Activated CD4-positive, CD25-positive, alpha-beta regulatory T cell (primary cell): ENCODE measurements around the gene RAF1.
A peak's percentile ranks its signal among the peaks of the same experiment; 100 is the strongest.
"Not testable (repeated sequence)": the region's sequence is repeated elsewhere in the genome, so short reads cannot be mapped to it uniquely, and the experiment has no call there.

Source experiments
- DNase-seq, 4 experiments: peaks; one replicate each; lab custom pipeline; 2025; lab: John Stamatoyannopoulos, UW

RAF1 gene

DNA sequence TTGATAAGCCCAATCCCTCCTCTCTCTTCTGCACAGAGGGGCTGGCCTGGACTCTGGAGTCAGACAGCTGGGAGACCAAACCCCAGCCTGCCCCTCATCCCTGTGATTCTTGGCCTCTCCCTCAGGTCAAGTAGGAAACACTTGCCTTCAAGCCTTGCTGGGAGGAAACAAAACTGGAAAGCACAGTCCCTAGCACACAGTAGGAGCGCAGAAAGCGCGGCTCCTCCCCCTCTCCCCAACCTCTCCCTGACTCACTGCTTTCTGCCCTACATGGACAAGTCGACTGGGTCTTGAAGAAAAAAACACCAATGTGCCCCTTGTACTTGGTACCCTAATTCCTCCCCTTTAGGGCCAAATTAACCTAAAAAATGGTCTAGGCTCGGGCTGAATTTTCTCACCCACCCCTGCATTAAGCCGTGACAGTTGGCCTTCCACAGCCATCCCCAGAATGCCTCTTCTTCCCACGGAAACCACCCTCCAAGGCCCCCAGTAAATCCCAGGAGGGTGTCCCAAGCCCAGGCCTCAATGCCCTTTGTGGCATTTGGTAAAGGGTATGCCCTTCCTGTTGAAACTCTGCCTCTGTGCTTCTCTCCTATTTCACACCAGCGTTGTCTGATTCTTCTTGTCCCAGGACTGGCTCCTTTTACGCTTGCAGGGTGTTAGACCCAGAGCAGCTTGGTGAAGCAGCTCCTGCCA is 11.3 kb upstream of the RAF1 start:
- DNase-seq, result no peak

DNA sequence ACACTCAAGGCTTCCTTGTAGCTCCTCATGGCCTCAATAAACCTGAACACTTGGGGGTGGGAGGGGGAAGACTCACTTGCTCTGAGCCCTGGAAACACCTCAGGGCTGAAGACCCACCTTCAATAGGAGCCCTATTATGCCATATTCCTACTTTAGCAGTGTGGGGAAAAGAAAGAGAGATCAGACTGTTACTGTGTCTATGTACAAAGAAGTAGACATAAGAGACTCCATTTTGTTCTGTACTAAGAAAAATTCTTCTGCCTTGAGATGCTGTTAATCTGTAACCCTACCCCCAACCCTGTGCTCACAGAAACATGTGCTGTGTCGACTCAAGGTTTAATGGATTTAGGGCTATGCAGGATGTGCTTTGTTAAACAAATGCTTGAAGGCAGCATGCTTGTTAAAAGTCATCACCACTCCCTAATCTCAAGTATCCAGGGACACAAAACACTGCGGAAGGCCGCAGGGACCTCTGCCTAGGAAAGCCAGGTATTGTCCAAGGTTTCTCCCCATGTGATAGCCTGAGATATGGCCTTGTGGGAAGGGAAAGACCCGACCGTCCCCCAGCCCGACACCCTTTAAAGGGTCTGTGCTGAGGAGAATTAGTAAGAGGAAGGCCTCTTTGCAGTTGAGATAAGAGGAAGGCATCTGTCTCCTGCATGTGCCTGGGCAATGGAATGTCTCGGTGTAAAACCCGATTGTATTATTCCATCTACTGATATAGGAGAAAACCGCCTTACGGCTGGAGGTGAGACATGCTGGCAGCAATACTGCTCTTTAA is 10.2 kb upstream of the RAF1 start:
- not testable (repeated sequence) for DNase-seq

DNA sequence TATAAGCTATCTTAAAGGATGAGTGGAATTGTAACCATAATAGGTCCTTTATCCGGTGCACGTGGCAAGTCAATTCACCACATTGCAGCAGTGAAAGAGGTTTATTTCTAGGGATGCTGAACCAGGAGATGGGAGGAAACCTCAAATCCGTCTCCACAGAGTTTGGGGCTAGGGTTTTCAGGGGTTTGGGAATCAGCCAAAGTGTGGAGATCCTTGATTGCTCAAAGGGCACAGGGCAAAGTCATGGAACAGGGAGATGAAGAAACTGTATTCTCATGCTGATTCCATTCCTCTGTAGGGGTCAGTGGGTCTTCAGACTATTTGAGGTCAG is 7.2 kb upstream of the RAF1 start:
- DNase-seq, result no peak

DNA sequence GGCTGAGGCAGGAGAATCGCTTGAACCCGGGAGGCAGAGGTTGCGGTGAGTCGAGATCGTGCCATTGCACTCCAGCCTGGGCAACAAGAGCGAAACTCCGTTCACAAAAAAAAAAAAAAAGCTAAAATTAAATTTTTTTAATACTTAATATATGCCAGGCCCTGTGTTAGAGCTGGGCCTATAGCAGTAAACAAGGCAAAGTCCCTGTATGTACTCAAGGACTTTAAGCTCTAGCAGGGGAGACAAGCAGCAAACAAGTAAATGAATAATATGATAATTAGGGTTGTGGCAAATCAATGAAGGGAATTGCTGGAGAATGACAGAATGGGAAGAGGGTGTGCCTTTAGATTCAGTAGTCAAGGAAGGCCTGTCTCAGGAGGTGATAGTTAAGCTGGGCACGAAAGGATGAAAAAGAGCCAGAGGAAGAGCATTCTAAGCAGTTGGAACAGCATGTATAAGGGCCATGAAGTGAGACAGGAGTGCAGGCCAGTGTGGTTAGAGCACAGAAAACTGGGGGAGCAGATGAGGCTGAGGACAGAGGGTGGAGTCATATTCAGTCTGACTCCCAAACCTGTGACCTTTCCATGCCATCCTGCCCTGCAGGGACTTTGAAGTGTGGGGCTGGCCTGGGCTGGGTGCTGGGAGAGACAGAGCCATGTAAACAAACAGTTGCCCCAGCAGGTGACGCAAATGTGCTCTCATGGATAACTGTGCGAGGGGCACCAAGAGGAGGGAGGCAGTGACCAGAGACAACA is 6.6 kb upstream of the RAF1 start:
- no peak for DNase-seq

DNA sequence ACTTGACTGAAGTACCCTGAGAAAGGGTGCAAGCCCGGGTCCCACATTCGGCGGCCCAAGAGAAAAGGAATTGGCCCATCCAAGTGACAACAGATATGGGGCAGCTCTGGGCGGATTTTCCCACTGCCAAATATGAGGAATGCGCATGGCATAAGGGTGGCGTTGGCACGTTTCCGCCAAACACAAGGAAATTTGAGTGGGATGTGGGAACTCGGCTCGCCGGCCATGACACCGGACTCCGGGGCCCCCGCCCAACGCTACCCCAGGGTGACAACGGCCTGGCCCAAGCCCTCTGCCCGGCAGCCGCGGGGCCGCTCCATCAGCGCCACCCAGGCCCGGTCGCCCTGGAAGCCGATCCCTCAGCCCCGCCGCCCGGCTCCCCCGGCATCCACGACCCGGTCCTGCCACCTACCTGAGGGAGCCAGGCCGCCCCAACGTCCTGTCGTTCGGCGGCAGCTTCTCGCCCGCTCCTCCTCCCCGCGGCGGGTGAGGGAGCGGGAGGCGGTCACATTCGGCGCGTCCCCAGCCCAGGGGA is 449 bp downstream of the RAF1 start:
- DNase-seq, result peak; percentile 39 to 51 (median 46)

DNA sequence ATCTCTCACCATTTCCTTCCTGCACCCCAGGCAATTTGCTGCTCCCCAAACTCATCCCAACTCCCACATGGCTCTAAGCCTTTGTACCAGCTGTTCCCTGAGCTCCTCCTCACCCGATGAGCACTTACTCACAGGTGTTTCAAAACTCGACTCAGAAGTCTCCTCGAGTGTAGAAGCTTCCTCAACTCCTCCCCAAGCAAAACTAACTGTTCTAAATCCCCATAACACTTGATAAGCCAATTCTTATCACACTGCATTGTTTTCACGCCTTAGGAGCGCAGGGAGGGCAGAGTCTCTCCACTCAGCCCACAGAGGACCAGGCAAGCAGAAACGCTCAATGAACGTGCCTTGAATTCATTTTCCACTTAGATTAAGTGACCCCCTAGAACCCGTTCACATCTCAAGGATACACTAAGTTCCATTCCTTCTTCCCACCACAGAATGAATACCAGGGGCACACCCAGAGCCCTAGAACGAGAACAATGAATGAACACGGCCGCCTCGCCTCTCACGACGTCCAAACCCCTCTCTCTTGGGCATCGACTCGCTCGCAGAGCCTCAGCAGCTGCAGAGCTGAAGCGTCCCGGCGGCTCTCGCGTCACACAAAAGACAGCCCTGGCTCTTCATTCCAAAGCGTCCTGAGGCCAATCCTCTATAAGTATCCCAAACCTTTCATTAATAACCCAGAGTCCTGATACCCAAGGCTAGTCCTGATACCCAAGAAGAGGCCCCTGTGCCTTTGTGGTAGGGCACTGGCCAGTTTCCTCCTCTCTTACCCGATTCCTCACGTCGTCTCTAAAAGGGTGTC is 1.1 kb downstream of the RAF1 start:
- peak in 1 of 4 experiments; percentile 4 for DNase-seq

DNA sequence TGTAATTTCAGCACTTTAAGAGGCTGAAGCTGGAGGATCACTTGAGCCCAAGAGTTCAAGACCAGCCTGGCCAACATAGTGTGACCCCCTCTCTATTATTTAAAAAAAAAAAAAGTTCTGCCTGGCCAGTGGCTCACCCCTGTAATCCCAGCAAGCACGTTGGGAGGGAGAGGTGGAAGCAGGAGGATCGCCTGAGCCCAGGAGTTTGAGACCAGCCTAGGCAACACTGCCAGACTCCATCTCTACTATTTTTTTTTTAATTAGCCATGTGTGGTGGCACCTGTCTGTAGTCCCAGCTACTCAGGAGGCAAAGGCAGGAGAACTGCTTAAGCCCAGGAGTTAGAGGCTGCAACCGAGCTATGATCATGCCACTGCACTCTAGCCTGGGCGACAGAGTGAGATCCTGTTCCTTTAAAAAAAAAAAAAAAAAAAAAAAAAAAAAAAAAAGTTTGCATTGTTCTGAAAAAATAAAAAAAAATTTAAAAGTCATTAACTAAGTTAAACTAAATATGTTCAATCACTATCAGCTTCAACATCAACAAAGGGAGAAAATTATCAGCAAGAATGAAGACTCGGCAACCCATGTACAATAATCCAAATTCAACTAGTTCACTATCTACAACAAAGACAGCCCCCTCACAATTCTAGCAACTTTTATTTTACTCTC is 1.9 kb downstream of the RAF1 start:
- DNase-seq, result no peak

DNA sequence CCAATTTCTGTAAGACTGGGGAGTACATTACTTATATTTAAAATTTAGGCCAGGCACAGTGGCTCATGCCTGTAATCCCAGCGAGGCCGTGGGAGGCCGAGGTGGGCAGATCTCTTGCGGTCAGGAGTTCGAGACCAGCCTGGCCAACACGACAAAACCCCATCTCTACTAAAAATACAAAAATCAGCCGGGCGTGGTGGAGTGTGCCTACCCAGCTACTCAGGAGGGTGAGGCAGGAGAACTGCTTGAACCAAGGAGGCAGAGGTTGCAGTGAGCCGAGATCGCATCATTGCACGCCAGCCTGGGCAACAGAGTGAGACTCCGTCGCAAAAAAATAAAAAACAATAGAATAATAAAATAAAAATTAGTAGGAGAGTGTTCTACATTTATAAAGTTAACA is 2.5 kb downstream of the RAF1 start:
- DNase-seq, result not testable (repeated sequence)

DNA sequence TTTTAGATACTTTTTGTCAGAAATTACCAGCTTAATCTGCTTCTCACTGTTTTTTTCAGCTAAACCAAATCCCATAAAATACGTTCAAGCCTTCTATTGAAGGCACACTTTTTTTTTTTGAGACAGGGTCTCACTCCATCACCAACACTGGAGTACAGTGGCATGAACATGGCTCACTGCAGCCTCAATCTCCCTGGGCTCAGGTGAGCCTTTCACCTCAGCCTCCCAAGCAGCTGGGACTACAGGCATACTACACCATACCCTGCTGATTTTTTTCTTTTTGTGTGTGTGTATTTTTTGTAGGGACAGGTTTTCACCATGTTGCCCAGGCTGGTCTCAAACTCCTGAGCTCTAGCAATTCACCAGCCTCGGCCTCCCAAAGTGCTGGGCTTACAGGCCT is 3.7 kb downstream of the RAF1 start:
- DNase-seq, result no peak

DNA sequence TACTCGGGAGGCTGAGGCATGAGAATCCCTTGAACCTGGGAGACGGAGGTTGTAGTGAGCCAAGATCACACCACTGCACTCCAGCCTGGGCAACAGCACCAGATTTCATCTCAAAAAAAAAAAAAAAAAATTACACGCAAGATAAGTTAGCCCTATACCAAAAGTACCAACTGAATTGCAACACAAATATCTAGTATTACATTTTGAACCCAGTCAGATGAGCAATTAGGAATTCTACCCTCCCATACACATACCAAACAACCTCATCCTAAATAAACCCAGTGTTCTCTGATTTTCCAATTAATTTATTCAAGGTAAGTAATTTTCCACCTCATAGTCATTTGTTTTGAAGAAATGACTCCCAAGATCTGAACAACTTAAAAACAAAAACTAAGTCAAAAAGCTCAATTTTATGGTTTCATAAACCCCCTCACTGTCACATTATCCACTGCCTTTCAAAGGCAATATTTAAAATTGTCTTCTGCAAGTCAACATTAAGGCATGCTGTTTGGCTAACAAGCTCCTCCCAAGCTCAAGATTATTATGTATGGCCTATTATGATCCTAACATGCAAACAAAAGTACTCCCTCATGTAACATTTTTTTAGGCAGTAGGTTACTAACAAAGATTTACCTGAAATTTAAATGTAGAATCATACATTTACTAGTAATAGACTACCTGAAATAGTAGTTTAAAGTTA is 4.5 kb downstream of the RAF1 start:
- DNase-seq, result no peak

DNA sequence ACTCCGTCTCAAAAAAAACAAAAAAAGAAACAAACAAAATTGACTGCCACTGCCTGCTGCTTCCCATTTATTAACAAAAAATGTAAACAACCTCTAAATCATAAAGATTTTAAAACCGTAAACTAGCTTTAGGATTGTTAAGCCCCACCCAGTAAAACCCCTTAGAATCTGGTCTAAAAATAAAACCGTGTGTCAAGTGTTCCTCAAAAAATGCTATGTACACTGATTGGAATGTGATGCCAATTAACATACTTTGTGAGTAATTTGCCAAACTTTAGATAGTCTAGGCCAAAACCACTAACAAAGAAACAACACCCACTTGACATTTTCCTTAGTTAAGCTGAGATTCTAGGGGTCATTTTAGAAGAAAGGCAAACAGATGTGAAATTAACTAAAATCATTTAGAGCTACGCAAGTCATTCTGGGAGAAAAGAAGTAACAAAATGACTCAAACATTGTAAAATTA is 5.3 kb downstream of the RAF1 start:
- DNase-seq, result no peak

DNA sequence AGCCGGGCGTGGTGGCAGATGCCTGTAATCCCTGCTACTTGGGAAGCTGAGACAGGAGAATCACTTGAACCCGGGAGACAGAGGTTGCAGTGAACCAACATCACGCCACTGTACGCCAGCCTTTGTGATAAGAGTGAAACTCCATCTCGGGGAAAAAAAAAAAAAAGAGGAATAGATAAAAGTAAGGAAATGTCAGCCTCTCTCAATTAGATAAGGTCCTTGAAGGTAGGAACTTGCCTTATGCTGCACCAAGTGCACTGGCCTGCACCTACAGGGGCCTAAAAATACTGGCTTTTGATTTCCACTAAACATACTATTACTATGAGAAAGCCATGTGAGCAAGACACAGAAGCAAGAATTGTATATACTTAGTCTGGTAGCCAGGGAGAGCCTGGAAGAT is 7.1 kb downstream of the RAF1 start:
- DNase-seq, result no peak

DNA sequence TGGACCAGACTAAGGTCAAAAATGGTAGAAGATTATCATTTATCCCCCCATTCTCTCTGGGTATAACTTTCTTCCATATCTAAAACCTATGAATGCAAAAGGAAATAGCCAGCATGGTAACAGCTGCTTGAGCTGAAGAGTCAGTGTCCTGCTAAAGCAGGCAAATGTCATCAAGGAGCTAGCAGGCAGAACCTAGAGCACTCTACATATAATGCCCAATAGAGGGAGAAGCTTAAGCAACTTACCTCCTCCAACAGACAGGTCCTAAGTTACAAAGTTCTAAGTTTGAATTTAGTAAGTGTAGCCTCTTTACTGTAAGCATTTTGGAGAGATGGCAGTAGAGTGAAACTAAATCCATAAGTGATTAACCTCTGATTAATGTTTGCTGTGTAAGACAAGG is 7.7 kb downstream of the RAF1 start:
- DNase-seq, result no peak

DNA sequence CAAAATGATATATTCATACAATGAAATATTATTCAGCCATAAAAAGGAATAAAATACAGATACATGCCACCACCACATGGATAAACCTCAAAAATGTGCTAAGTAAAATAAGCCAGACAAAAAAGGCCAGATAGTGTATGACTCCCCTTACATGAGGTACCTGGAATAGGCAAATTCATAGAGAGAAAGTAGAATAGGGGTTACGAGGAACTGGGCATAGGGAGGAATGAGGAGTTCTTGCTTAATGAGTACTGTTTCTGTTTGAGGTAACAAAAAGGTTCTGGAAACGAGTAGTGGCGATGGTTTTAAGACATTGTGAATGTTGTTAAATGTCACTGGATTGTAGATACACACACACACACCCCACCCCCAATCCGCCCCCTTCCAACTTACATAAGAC is 8.2 kb downstream of the RAF1 start:
- DNase-seq, result no peak

DNA sequence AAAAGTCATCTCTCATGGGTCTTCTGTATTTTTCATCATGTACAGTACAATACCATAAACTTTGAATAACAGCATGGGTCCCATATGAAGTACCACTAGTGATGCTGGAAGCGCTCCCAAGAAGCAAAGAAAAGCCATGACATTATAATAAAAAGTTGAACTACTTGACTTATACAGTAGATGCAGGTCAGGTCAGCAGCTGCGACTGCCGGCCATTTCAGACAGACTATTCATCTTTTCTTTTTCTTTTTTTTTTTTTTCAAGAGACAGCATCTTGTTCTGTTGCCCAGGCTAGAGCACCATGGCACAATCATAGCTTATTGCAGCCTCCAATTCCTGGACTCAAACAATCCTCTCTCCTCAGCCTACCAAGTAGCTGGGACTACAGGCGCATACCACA is 10.2 kb downstream of the RAF1 start:
- no peak for DNase-seq

DNA sequence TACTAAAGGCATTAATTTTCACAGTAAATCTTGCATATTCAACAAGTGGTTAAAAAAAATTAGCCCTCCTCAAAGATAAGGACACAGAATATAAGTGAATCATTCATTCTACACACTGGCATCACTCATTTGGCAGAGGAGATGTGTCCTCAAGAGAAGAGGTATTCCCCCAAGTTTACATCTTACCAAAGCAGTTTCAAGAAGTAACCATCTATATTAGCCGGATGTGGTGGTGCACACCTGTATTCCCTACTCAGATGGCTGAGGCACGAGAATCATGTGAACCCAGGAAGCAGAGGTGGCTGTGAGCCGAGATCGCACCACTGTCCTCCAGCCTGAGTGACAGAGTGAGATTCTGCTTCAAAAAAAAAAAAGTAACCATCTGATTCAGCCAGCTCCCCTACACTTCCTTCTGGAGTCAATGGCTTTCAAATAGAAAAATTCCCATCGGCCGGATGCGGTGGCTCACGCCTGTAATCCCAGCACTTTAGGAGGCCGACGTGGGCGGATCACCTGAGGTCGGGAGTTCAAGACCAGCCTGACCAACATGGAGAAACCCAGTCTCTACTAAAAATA is 15.4 kb downstream of the RAF1 start:
- DNase-seq, result no peak

DNA sequence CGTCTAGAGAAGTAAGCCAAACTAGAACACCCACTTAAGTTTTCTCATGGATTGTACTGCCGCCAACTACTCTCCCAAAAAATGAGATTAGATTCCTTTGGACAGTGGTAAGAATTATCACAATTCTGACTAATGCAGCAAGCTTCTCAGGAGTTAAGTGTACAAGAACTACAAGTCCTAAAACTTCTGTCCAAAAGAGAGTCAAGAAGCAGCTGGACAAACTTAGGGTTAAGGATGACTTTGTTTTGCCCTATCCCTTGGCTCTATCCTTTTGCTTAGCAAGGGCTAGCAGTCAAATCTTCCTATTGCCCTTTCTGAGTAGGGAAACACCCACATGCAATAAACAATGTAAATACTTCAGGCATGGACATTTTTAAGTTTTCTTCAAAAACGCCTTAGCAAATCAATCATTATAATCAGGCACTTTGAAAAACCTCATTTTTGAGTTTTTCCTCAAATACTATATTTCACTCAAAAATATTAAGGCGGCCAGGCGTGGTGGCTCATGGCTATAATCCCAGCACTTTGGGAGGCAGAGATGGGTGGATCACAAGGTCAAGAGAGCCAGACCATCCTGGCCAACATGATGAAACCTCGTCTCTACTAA is 19.5 kb downstream of the RAF1 start:
- DNase-seq, result no peak

DNA sequence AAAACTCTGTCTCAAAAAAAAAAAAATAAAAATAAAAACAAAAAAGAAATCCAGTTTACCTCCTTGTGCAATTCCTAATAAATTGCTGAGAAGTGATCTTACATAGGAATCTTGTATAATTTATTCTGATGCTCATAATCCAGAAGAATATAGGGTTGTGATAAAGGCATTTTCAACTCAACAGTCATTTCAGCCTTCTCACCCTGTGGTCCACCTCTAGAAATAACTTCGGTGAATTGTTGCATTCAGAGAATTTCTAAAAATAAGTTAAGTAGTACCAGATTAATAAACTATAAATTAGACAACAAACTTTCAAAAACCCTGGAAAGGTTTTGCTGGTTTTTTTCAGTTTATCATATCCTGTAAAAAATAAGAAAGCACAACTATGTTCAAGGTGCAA is 20.2 kb downstream of the RAF1 start:
- DNase-seq, result no peak

DNA sequence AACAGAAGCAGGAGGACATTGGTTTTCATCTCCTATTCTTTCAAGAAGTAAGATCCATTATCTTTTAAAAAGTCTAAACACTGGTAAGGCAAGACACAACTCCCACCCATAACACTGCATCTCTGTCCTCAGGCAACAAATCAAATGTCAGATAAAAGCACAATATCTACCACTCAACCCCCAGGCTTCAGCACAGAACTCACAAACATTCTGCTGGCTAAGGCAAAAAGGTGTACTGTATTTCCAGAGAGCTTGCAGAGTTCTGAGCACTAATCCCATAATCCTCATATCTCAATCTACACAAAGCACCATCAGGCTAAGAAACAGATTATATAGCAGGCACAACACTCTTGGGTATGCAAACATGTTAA is 20.9 kb downstream of the RAF1 start:
- DNase-seq, result no peak

DNA sequence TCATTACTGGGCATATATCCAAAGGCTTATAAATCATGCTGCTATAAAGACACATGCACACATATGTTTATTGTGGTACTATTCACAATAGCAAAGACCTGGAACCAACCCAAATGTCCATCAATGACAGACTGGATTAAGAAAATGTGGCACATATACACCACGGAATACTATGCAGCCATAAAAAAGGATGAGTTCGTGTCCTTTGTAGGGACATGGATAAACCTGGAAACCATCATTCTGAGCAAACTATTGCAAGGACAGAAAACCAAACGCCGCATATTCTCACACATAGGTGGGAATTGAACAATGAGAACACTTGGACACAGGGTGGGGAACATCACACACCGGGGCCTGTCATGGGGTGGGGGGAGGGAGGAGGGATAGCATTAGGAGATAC is 23.1 kb downstream of the RAF1 start:
- not testable (repeated sequence) for DNase-seq
